ENCODE results near the gene FBXW5. TPM values are rescaled to one million over a fixed set of nuclear protein-coding genes. Genes with fewer than 3 reads are reported as not detected.

FBXW5 gene
- total RNA-seq, 1 donor = 157 TPM

GRCh38 chr9:136960212-136960937 is 15.8 kb upstream of the FBXW5 start:
- H3K79me2 ChIP-seq (ENCODE audit: insufficient read depth, low read length) = no peaks in the 10 kb centered on the region
- no peaks in the 10 kb centered on the region for H3K4me1 ChIP-seq (ENCODE audit: insufficient read depth, low read length)
- H4K20me1 ChIP-seq (ENCODE audit: insufficient read depth, low read length) = no peaks in the 10 kb centered on the region
- H3K27ac ChIP-seq (ENCODE audit: low read depth, low read length) = no peak overlapping the region
- no peaks in the 10 kb centered on the region for H3K36me3 ChIP-seq (ENCODE audit: insufficient read depth, low read length)
- no peaks in the 10 kb centered on the region for H3K27me3 ChIP-seq (ENCODE audit: insufficient read depth, low read length)
- H2AFZ ChIP-seq (ENCODE audit: low read length) = no peak overlapping the region
- H3K9me3 ChIP-seq (ENCODE audit: low read depth, low read length) = no peaks in the 10 kb centered on the region
- TF ChIP-seq CTCF (IDR thresholded peaks at IDR 0.05; ENCODE audit: extremely low read depth, low read depth, low read length) = no peak
- H3K4me2 ChIP-seq (ENCODE audit: insufficient read depth, low read length) = no peak overlapping the region
- H3K4me3 ChIP-seq (ENCODE audit: insufficient read depth, low read length) = no peak overlapping the region
- DNase-seq (ENCODE audit: insufficient read length, low spot score, missing footprints) = no peak

DNA sequence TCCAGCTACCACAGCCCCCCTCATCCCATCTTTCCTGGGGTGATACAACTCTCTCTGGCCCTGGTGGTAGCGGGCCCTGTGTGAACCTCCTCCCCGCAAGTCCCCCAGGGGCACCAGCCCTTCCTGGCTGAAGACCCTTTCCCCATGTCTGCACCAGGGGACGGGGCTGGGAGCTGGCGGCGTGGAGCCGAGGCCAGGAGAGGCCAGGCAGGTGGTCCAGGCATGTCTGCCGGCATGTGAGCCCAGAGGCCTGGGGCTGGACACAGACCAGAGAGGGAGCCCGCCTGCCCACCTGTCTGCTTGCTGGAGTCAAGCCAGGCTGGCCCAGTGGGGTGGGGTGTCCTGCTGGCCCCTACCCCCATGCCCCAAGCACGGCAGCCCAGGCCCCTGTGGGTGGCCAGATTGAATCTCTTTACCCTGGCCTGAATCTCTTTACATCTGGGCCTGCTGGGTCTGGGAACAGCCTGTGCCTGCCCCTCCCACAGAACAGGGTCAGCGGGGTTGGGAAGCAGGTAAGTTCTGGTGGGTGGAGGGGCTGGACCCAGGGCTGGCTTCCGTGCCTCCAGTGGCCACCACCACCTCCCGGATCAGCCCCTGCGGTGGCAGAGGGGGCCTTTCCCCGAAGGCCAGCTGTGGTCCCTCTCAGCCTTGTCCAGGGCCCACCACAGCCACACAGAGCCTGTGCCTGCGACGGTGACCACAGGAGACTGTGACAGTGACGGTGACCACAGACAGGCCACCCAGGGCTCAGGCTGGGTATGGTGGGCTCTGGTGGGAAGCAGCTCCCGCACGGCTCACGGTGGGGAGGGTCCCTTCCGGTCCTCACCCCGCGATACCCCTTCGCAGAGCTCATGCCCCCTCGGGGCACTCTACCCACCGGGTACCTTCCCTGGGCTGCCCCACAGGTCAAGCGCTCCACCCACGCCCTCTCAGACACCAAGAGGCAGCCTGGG is 14.6 kb upstream of the FBXW5 start:
- Histone ChIP-seq H3K4me1 (ENCODE audit: insufficient read depth, low read length) (no peaks in the 10 kb centered on the region), H3K4me3 (ENCODE audit: insufficient read depth, low read length) (no peak overlapping the region), H3K9me3 (ENCODE audit: low read depth, low read length) (no peaks in the 10 kb centered on the region), H2AFZ (ENCODE audit: low read length) (no peak overlapping the region), H3K36me3 (ENCODE audit: insufficient read depth, low read length) (no peaks in the 10 kb centered on the region), H3K4me2 (ENCODE audit: insufficient read depth, low read length) (no peak overlapping the region), H3K27me3 (ENCODE audit: insufficient read depth, low read length) (no peaks in the 10 kb centered on the region), H3K79me2 (ENCODE audit: insufficient read depth, low read length) (no peaks in the 10 kb centered on the region), H3K27ac (ENCODE audit: low read depth, low read length) (no peak overlapping the region), H4K20me1 (ENCODE audit: insufficient read depth, low read length) (no peaks in the 10 kb centered on the region)
- no peak for TF ChIP-seq CTCF (IDR thresholded peaks at IDR 0.05; ENCODE audit: extremely low read depth, low read depth, low read length)
- no peak for DNase-seq (ENCODE audit: insufficient read length, low spot score, missing footprints)

- DNase-seq (ENCODE audit: insufficient read length, low spot score, missing footprints) = no peak
- Histone ChIP-seq H3K27ac (ENCODE audit: low read depth, low read length) (no peak overlapping the region), H3K4me3 (ENCODE audit: insufficient read depth, low read length) (no peak overlapping the region), H3K4me2 (ENCODE audit: insufficient read depth, low read length) (no peak overlapping the region), H3K27me3 (ENCODE audit: insufficient read depth, low read length) (no peaks in the 10 kb centered on the region), H3K36me3 (ENCODE audit: insufficient read depth, low read length) (no peaks in the 10 kb centered on the region), H2AFZ (ENCODE audit: low read length) (no peak overlapping the region), H4K20me1 (ENCODE audit: insufficient read depth, low read length) (no peaks in the 10 kb centered on the region), H3K9me3 (ENCODE audit: low read depth, low read length) (no peaks in the 10 kb centered on the region), H3K4me1 (ENCODE audit: insufficient read depth, low read length) (no peaks in the 10 kb centered on the region), H3K79me2 (ENCODE audit: insufficient read depth, low read length) (no peaks in the 10 kb centered on the region)
- TF ChIP-seq CTCF (IDR thresholded peaks at IDR 0.05; ENCODE audit: extremely low read depth, low read depth, low read length) = no peak
Observed at GRCh38 chr9:136958473-136958872, 13.9 kb upstream of the FBXW5 start.

GRCh38 chr9:136957901-136958300 is 13.4 kb upstream of the FBXW5 start:
- DNase-seq (ENCODE audit: insufficient read length, low spot score, missing footprints) = no peak
- TF ChIP-seq CTCF (IDR thresholded peaks at IDR 0.05; ENCODE audit: extremely low read depth, low read depth, low read length) = no peak
- Histone ChIP-seq H3K27ac (ENCODE audit: low read depth, low read length) (no peak overlapping the region), H4K20me1 (ENCODE audit: insufficient read depth, low read length) (no peaks in the 10 kb centered on the region), H3K9me3 (ENCODE audit: low read depth, low read length) (no peaks in the 10 kb centered on the region), H2AFZ (ENCODE audit: low read length) (no peak overlapping the region), H3K4me2 (ENCODE audit: insufficient read depth, low read length) (no peak overlapping the region), H3K36me3 (ENCODE audit: insufficient read depth, low read length) (no peaks in the 10 kb centered on the region), H3K4me3 (ENCODE audit: insufficient read depth, low read length) (no peak overlapping the region), H3K4me1 (ENCODE audit: insufficient read depth, low read length) (no peaks in the 10 kb centered on the region), H3K79me2 (ENCODE audit: insufficient read depth, low read length) (no peaks in the 10 kb centered on the region), H3K27me3 (ENCODE audit: insufficient read depth, low read length) (no peaks in the 10 kb centered on the region)

Data from osteoblast (primary cell).